WERI-Rb-1 (cell line): ENCODE results near the gene PDZD7.

ENCODE experiments used
- DNase-seq: peaks from one replicate; pipeline ENCODE4 v3.0.0-alpha.2; 2020
- H3K27ac ChIP-seq: fragments of 250-450 bp; sonication (Bioruptor Pico); 2 replicates; pipeline ENCODE4 v1.5.1; 2020; ENCODE audit warnings: mild to moderate bottlenecking, moderate library complexity
- H3K27me3 ChIP-seq: fragments of 250-450 bp; sonication (Bioruptor Pico); 2 replicates; pipeline ENCODE4 v1.5.1; 2021; ENCODE audit warnings: mild to moderate bottlenecking, low read depth, moderate library complexity; ENCODE audit not compliant: insufficient read depth, severe bottlenecking
- H3K36me3 ChIP-seq: fragments of 250-450 bp; sonication (Bioruptor Pico); 2 replicates; pipeline ENCODE4 v1.5.1; 2020; ENCODE audit warnings: mild to moderate bottlenecking, moderate library complexity
- H3K4me3 ChIP-seq: 2 replicates; pipeline ENCODE4 v1.5.1; 2011; ENCODE audit warnings: low read depth, mild to moderate bottlenecking, control low read depth, low read length
- H3K9me3 ChIP-seq: fragments of 250-450 bp; sonication (Bioruptor Pico); 2 replicates; pipeline ENCODE4 v1.5.1; 2021; ENCODE audit warnings: mild to moderate bottlenecking, moderate library complexity; ENCODE audit not compliant: severe bottlenecking
- TF ChIP-seq, protein P1 (sequence below): IDR thresholded peaks from 2 replicates; pipeline ENCODE4 v1.5.1; 2011; ENCODE audit warnings: low read depth, mild to moderate bottlenecking, control low read depth, inconsistent platforms, low read length

Gene PDZD7

DNA sequence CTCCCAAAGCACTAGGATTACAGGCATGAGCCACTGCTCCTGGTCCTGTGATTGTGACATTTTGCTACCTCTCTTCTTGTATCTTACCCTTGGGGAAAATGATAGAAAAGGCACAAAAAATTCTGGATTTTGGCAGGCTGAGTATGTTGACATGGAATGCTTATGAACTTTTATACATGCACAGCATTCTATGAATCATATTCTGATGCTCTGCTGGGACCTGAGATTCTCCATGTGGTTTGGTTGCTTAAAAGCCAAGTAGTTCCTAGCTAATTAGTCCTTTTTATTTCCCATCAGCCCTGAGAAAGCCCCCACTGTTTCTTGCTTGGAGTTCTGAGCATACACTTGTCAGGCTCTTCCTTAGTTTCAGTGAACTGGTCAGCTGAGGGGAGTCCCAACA, 22.6 kb upstream of the PDZD7 start:
- Histone ChIP-seq H3K27me3 (no peaks in the 10 kb centered on the region), H3K9me3 (no peaks in the 10 kb centered on the region), H3K36me3 (no peaks in the 10 kb centered on the region), H3K27ac (no peak overlapping the region), H3K4me3 (no peak overlapping the region)
- no peak for DNase-seq
- TF ChIP-seq, protein P1, sequence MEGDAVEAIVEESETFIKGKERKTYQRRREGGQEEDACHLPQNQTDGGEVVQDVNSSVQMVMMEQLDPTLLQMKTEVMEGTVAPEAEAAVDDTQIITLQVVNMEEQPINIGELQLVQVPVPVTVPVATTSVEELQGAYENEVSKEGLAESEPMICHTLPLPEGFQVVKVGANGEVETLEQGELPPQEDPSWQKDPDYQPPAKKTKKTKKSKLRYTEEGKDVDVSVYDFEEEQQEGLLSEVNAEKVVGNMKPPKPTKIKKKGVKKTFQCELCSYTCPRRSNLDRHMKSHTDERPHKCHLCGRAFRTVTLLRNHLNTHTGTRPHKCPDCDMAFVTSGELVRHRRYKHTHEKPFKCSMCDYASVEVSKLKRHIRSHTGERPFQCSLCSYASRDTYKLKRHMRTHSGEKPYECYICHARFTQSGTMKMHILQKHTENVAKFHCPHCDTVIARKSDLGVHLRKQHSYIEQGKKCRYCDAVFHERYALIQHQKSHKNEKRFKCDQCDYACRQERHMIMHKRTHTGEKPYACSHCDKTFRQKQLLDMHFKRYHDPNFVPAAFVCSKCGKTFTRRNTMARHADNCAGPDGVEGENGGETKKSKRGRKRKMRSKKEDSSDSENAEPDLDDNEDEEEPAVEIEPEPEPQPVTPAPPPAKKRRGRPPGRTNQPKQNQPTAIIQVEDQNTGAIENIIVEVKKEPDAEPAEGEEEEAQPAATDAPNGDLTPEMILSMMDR, result no peak

GRCh38 chr10:101052285-101052684, 21.4 kb upstream of the PDZD7 start:
- no peaks in the 10 kb centered on the region for H3K27me3 ChIP-seq
- no peaks in the 10 kb centered on the region for H3K9me3 ChIP-seq
- TF ChIP-seq, protein P1, result no peak
- no peak for DNase-seq
- no peak overlapping the region for H3K4me3 ChIP-seq
- no peaks in the 10 kb centered on the region for H3K36me3 ChIP-seq
- no peak overlapping the region for H3K27ac ChIP-seq

DNA sequence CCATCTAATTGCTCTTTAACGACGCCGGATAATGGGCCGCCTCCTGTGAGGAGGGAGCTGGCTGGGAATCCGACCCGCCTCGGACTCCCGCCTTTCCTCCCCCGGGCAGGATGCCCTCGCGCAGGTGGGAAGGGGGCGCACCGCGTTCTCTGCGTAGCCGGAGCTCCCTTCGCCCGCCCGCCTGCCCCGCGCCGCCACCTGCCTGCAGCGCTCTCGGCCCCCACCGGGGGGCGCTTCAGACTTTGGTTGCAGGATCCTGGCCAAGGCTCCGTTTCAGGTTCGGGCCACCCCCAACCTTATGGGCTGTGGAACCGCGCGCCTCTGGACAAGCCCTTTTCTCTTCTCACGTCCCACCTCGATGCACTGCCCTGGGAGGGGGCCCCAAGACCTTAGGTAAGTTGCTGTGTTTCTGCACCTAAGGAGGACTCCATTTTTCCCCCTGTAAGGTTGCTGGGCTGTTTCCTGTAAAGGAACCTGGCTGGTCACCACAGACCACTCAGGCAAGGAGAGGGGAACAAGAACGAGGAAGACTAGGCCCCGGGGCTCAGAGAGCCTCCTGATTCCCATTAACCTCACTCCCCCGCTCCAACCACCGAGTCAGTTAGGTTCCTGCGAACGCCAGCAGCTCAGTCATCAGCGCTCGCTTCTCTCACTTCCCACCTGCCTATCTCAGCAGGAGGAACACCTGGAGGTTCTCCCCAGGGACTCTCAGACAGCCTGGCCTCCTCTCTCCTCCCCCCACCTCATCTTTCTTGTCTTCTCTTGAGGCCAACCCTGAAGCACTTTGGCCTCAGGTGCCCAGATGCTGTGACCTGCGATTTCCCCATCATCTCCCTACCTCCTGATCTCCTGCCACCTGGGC, 19.5 kb upstream of the PDZD7 start:
- Histone ChIP-seq H3K36me3 (no peaks in the 10 kb centered on the region), H3K27ac (no peak overlapping the region), H3K4me3 (peak overlapping the region; percentile 48), H3K9me3 (no peaks in the 10 kb centered on the region), H3K27me3 (no peaks in the 10 kb centered on the region)
- peak; percentile 89 for DNase-seq
- TF ChIP-seq, protein P1, result peak; percentile 87

DNA sequence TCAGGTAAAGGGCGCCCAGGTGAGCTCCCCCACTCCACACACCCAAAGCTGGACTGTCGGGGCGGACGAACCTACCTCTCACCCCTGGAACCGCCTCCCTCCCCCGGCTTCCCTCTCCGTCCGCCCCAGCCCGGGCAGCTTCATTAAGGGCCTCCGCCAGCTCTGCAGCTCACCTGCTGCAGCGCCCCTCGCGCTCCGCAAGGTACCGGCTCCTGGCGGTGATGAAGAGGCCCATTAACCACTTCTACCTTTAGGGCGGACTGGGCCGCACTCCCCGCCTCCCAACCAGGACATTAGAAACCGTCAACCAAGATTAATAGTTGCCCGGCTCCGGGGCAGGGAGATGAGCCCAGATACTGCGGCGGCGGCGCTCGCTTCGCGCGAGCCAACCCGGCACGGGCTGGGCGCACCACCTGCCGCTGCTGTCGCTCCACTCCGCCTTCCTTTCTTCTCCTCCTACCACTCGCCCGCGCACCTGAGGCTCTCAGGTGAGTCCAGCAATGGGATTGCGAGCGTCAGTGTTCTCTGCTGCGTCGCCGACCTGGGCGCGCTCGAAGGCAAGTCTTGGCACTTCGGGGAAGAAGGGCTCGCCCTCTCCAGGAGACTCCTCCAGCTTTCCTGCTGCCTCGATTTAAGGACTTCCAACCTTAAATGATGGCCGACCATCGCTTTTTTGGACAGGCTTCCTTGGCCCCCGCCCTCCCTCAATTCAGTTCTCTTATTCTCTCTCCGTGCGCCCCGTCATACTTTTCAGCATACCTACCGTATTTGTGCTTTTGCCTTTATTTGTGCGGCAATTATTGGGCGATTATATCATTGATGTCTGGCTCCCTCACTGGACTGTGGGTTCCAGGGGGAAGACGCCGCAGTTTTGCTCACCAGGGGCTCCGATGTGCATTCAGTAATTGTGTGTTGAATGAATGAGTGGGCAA, 17.3 kb upstream of the PDZD7 start:
- Histone ChIP-seq H3K9me3 (no peaks in the 10 kb centered on the region), H3K27me3 (no peaks in the 10 kb centered on the region), H3K4me3 (no peak overlapping the region), H3K27ac (no peak overlapping the region), H3K36me3 (no peaks in the 10 kb centered on the region)
- no peak for DNase-seq
- TF ChIP-seq, protein P1, result no peak

GRCh38 chr10:101047268-101047667, 16.3 kb upstream of the PDZD7 start:
- TF ChIP-seq, protein P1, result no peak
- no peak for DNase-seq
- Histone ChIP-seq H3K27ac (no peak overlapping the region), H3K27me3 (no peaks in the 10 kb centered on the region), H3K4me3 (no peak overlapping the region), H3K9me3 (no peaks in the 10 kb centered on the region), H3K36me3 (no peaks in the 10 kb centered on the region)
